ENCODE data around the gene CCDC69.

The CCDC69 gene

DNA sequence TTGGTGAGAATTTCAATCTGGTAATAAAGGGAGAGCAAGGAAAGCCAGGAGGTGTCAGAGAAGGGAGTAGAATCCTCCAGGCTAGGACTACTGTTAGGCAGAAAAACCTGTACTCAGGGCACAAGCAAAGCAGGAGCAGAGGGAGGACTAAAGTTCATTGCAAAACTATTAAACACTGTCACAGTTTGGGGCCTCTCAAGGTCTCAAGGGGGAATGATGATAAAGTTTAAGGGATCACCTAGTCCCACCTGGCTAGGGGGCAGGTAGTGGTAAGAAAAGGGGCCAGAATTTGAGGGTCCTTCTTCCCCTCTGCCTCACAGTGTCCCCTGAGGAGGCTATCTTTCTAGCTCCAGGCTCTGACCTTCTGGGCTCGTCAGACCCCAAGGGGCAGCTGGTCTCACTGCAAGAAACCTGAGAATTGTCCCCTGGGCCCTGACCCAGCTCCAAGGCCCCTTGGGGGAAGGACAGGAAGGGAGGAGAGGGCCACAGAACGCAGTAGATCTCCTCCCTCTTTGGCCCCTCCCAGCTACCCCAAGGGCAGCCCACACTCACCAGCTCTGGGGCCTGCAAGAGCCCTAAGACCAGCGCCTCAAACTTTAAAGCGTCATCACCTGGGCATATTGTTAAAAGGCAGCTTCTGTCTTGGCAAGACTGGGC, 974 bp downstream of the CCDC69 start:
- DNase-seq (ENCODE audit: low read depth): peak; percentile 26
- H3K4me3 ChIP-seq (ENCODE audit: low read length): peak overlapping the region; percentile 56
- TF ChIP-seq, protein P1, sequence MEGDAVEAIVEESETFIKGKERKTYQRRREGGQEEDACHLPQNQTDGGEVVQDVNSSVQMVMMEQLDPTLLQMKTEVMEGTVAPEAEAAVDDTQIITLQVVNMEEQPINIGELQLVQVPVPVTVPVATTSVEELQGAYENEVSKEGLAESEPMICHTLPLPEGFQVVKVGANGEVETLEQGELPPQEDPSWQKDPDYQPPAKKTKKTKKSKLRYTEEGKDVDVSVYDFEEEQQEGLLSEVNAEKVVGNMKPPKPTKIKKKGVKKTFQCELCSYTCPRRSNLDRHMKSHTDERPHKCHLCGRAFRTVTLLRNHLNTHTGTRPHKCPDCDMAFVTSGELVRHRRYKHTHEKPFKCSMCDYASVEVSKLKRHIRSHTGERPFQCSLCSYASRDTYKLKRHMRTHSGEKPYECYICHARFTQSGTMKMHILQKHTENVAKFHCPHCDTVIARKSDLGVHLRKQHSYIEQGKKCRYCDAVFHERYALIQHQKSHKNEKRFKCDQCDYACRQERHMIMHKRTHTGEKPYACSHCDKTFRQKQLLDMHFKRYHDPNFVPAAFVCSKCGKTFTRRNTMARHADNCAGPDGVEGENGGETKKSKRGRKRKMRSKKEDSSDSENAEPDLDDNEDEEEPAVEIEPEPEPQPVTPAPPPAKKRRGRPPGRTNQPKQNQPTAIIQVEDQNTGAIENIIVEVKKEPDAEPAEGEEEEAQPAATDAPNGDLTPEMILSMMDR (IDR thresholded peaks at IDR 0.05; ENCODE audit: insufficient read depth, low read depth, low read length, missing control alignments): no peak

DNA sequence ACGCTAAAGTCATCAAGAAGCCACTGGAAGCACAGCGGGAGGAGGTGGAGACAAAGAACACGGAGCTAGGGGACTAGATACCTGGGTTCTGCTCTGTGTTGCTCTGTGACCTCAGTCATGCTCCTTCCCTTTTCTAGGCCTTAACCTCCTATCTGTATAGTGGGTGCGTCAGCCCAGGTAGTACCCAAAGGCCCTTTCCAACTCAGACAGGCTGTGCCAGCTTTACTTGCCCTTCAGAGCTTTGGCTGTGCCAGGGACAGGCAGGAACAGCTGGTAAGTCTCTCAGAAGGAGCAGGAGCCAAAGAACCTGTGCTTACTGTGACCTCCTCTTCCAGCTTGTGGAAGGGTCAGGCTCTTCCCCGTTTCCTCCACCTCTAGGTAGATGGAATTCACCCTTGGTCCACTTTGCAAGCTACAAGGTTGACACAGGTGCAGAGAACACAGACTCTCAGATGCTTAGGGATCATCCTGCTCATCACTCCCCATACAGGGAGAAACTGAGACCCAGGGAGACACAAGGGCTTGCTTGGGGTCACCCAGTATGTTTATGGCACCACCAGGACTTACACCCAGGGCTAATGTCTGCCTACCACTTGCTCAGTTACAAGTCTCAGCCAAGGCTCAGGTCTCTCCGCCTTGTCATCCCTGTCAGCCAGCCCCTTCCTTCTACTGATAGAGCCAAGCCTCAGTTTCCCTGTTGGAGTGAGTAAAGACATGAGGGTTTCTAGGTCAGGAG, 1.7 kb downstream of the CCDC69 start:
- no peak for DNase-seq (ENCODE audit: low read depth)
- no peak overlapping the region for H3K4me3 ChIP-seq (ENCODE audit: low read length)
- TF ChIP-seq, protein P1 (IDR thresholded peaks at IDR 0.05; ENCODE audit: insufficient read depth, low read depth, low read length, missing control alignments): no peak

DNA sequence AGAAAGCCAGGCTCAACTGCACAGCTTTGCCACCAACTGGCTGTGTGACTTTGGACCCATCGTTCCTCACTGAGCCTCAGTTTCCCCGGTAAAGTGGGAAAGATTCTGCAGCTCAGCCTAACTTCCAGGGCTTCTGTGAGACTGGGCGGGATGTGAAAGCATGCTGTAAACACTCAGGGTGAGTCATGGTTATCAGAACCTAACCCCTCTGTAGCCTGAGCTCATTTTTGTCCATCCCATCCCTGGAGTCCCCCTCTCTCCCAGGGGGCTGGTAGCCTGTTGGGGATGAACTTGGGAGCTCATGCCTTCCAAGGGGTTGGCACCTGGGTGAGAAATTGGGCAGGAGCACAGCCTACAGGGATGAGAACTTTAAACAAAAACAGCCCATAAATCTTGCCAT, 2.3 kb downstream of the CCDC69 start:
- no peak overlapping the region for H3K4me3 ChIP-seq (ENCODE audit: low read length)
- DNase-seq (ENCODE audit: low read depth): peak; percentile 42
- TF ChIP-seq, protein P1 (IDR thresholded peaks at IDR 0.05; ENCODE audit: insufficient read depth, low read depth, low read length, missing control alignments): no peak

DNA sequence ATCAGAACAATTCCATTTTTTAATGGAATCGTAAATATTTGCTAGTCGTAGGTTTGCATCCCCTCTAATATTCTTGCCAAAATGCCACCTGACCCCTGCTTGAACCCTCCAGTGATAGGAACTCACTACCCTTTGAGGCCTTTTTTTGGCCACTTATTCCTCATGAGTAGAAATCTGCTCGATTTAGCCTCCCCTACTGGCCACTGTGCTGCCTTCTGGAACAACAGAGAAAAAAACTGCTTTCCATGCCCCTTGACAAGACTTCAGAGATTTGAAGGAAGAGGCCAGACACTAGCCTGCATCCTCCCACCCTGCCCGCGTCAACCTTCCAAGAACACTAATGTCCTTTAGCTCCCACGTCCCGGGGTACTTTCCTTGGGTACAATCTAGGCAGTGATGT, 4.1 kb downstream of the CCDC69 start:
- no peak for DNase-seq (ENCODE audit: low read depth)
- TF ChIP-seq, protein P1 (IDR thresholded peaks at IDR 0.05; ENCODE audit: insufficient read depth, low read depth, low read length, missing control alignments): no peak
- H3K4me3 ChIP-seq (ENCODE audit: low read length): no peak overlapping the region

DNA sequence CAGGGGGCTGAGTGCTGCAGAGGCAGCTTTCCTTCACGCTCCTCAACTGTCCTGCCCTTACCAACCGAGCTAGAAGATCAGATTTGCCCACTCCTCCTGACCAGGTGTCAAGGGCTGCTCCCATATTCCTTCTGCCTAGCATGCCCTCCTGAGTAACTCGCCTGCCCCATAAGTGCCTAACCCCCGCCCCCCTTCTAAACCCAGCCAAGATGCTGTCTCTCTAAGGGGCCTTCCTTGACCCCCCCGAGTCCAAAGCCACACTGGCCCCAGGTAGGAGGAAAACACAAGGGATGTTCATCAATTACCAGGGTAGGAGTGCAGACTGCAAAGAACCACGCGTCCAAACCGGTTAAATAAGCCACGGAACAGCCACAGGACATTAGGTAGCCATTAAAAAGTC, 4.8 kb downstream of the CCDC69 start:
- TF ChIP-seq, protein P1 (IDR thresholded peaks at IDR 0.05; ENCODE audit: insufficient read depth, low read depth, low read length, missing control alignments): no peak
- H3K4me3 ChIP-seq (ENCODE audit: low read length): no peak overlapping the region
- DNase-seq (ENCODE audit: low read depth): no peak

DNA sequence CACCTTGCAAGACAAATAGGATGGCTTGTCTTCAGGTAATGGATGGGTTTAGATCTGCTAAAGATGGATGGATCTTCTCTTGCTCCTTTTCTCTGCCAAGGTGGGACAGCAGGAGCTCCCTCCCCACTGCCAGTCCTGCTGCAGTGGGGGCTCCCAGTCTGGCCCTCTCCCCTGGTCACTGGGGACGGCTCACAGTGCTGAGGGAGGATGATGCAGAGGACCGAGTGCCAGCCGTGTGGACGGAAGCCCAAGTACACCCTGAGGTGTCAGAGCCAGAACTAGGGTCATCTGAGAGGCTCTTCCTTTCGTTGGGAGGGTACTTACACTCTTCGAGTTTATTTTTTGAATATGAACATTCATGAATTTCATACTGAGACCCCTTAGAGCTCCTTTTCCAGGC, 5.7 kb downstream of the CCDC69 start:
- H3K4me3 ChIP-seq (ENCODE audit: low read length): no peak overlapping the region
- TF ChIP-seq, protein P1 (IDR thresholded peaks at IDR 0.05; ENCODE audit: insufficient read depth, low read depth, low read length, missing control alignments): no peak
- no peak for DNase-seq (ENCODE audit: low read depth)

All from epithelial cell of esophagus (primary cell).